Heart left ventricle (tissue), 16 donors: Measurements from ENCODE around the gene ALOX12. TPM values are rescaled to one million over a fixed set of nuclear protein-coding genes. Genes with fewer than 3 reads are reported as not detected.
"Not testable (repeated sequence)": the region's sequence is repeated elsewhere in the genome, so short reads cannot be mapped to it uniquely, and the experiment has no call there.

ENCODE experiments used
- ATAC-seq, 4 donors: fragments of 200-7000 bp; cut with Tn5 transposase; one replicate each; pipeline ENCODE4 v1.9.1; 2020 to 2022; ENCODE audit warnings: moderate library complexity in 4 of 4, mild to moderate bottlenecking in 3 of 4, moderate number of reproducible peaks in 1 of 4
- DNase-seq, 5 donors: peaks; one replicate each; pipeline ENCODE4 v3.0.0-alpha.2; 2020
- H3K27ac ChIP-seq, 12 donors: fragments of 200-600 bp; sonication (generic) in 4 of 12; one replicate each; pipeline versions ENCODE4 v1.5.0 to v1.8.0; 2016 to 2022; ENCODE audit warnings: mild to moderate bottlenecking in 2 of 12
- H3K27me3 ChIP-seq, 9 donors: fragments of 200-600 bp; sonication (generic) in 2 of 9; one replicate each; pipeline versions ENCODE4 v1.5.1 to v1.8.0; 2016 to 2022; ENCODE audit warnings: mild to moderate bottlenecking in 3 of 9
- H3K36me3 ChIP-seq, 9 donors: fragments of 200-600 bp; sonication (generic) in 2 of 9; one replicate each; pipeline versions ENCODE4 v1.5.0 to v1.8.0; 2018 to 2022; ENCODE audit warnings: mild to moderate bottlenecking in 2 of 9
- H3K4me1 ChIP-seq, 12 donors: fragments of 200-600 bp; sonication (generic) in 4 of 12; one replicate each; pipeline versions ENCODE4 v1.5.0 to v1.8.0; 2016 to 2022; ENCODE audit warnings: mild to moderate bottlenecking in 3 of 12
- H3K4me3 ChIP-seq, 12 donors: fragments of 200-600 bp; sonication (generic) in 4 of 12; one replicate each; pipeline versions ENCODE4 v1.5.0 to v1.8.0; 2017 to 2022; ENCODE audit warnings: mild to moderate bottlenecking in 9 of 12, moderate library complexity in 4 of 12
- H3K9me3 ChIP-seq, 12 donors: fragments of 200-600 bp; sonication (generic) in 4 of 12; one replicate each; pipeline versions ENCODE4 v1.5.0 to v1.8.0; 2016 to 2022; ENCODE audit warnings: mild to moderate bottlenecking in 1 of 12
- POLR2A ChIP-seq, 2 donors: fragments of 450-650 bp; IDR thresholded peaks; one replicate each; pipeline ENCODE4 v1.6.1; 2017; ENCODE audit warnings: antibody characterized with exemption in 2 of 2, mild to moderate bottlenecking in 2 of 2, moderate library complexity in 2 of 2
- WGBS, 4 donors: extraction: QIAGEN DNeasy Blood & Tissue Kit in 2 of 4; methylation state at CpG; one replicate each; pipeline versions ENCODE4 v1.1.5 to v1.1.7; 2013 to 2018; 5-methylcytosine and 5-hydroxymethylcytosine counted together
- intact Hi-C, 10 donors: fragments of 100-400 bp; cut with DNase I; formaldehyde crosslinking; loops; one replicate each; pipeline versions ENCODE4 v1.11.1 to v1.14.2; 2022
- long read RNA-seq, 3 donors: library from polyadenylated mRNA; unstranded; transcript quantifications; one replicate each; pipeline ENCODE4 v2.0.0, GENCODE V29; 2020 to 2021
- polyA plus RNA-seq, 2 donors: library from polyadenylated mRNA; stranded (reverse); fragments of 200-250 nt; gene quantifications; one replicate each; pipeline ENCODE4 v1.2.3, GENCODE V29; 2013
- total RNA-seq, 9 donors: library from RNA; depleted of rRNA in 2 of 9; stranded (reverse); fragments of >200 nt in 2 of 9; fragmentation: NEBNext Ultra II Directional in 3 of 9; extraction: Animal tissue kit (Norgen Biotek cat#: 25700) in 3 of 9; gene quantifications; one replicate each; pipeline versions ENCODE4 v1.1.0 to v1.2.4, GENCODE V29; 2016 to 2023
- TF ChIP-seq, protein P1 (sequence below), 12 donors: fragments of 200-600 bp; sonication (generic) in 4 of 12; IDR thresholded peaks; one replicate each; pipeline versions ENCODE4 v1.5.0 to v1.8.0; 2018 to 2022; ENCODE audit warnings: antibody characterized with exemption in 12 of 12, mild to moderate bottlenecking in 5 of 12
- donor health status: ischemic (EF 13 %, LVEDD 7.1; RV severe dilation, severe dysfunction).
- donor health status: healthy with polysubstance abuse.
- donor health status: DM: no; HTN: yes; CAD: no.
- donor health status: DM: no; HTN: no; CAD: no.
- donor health status: ischemic (EF 25% LVEDD 6.9; RV normal size, moderate dysfunction).
- donor health status: ischemic (EF 25% LVEDD 5.7; RV mildly dilated, moderate dysfunction).
- donor health status: healthy.
- donor health status: DM: yes; HTN: yes; CAD: no.
- donor health status: ischemic (EF 35%, LVEDD 5.7; RV mildly dilated, moderate dysfunction).
- donor health status: nonischemic (EF 11% LVEDD 7.7; RV severe dilation, severe dysfunction).
- donor health status: DM: yes; HTN: yes; CAD: no.
- donor health status: PGD.
- donor health status: ischemic (EF 29% LVEDD 5.4; RV normal size, mild dysfunction).
- donor health status: nonischemic (EF 23%, LVEDD 6.1; RV moderate dilation, normal function).

ALOX12 gene
- total RNA-seq (under 1 TPM in 1 of 9 donors, not detected in 8; 0.44 TPM), polyA plus RNA-seq (not detected)
- long read RNA-seq, donor 1, partial matches to known transcripts = 0 of 1 reads
- long read RNA-seq, donor 1, other reads (novel, unspliced or antisense) = 1 of 1 reads
- long read RNA-seq, donor 2 = 0 reads
- long read RNA-seq, donor 3 = 0 reads

DNA sequence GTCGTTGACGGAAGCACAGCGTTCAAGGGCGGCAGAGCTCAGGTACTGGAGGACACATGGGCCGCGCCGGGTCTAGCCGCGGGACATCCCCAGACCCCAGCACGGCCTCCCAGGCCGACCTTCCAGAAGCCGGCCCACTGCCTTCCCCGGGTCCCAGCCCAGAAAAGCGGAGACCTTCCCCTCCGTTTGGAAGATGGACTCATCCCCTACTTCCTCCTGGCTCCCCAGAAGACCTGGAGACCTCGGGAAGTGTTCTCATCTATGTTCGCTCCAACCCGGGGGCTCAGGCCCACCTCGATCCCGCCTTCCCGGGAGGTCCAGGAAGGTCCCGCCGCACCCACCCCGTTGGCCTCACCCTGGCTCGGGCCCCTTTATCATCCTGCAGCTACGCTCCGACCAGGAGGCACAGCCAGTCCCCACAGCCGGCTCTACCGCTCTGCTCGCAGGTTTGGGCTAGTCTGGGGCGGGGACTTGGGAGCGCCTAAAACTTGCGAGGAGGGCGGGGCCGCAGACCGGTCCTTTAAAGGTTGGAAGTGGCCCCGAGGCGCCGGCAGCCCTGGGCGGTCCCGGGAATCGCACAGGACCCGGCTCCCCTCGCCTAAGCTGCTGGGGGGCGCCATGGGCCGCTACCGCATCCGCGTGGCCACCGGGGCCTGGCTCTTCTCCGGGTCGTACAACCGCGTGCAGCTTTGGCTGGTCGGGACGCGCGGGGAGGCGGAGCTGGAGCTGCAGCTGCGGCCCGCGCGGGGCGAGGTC is at the start of gene ALOX12:
ALOX12 (plus strand) TSS at position 550 of the 756 bp plus-strand sequence; CDS start at position 619, 69 bp downstream.
- H3K9me3 ChIP-seq = no peaks in the 10 kb centered on the region
- 21 to 41% (median 26%) methylated on average over 25 to 64 of the region's 64 CpGs for WGBS, 4 donors
- DNase-seq (peak in 1 of 5 donors; percentile 65), ATAC-seq (peak in 3 of 4 donors; percentile 57 to 72 (median 63))
- peaks cover 0 to 39% (median 20%) of the 10 kb centered on the region in 9 donors for H3K36me3 ChIP-seq
- TF ChIP-seq, protein P1, sequence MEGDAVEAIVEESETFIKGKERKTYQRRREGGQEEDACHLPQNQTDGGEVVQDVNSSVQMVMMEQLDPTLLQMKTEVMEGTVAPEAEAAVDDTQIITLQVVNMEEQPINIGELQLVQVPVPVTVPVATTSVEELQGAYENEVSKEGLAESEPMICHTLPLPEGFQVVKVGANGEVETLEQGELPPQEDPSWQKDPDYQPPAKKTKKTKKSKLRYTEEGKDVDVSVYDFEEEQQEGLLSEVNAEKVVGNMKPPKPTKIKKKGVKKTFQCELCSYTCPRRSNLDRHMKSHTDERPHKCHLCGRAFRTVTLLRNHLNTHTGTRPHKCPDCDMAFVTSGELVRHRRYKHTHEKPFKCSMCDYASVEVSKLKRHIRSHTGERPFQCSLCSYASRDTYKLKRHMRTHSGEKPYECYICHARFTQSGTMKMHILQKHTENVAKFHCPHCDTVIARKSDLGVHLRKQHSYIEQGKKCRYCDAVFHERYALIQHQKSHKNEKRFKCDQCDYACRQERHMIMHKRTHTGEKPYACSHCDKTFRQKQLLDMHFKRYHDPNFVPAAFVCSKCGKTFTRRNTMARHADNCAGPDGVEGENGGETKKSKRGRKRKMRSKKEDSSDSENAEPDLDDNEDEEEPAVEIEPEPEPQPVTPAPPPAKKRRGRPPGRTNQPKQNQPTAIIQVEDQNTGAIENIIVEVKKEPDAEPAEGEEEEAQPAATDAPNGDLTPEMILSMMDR (IDR thresholded peaks at IDR 0.05) = no peak
- TF ChIP-seq POLR2A (IDR thresholded peaks at IDR 0.05) = no peak
- H3K27me3 ChIP-seq = peaks cover 0 to 6% (median 0%) of the 10 kb centered on the region in 9 donors
- no peak within 1 kb of the TSS for H3K27ac ChIP-seq
- intact Hi-C loops = no loop called here
- peak within 1 kb of the TSS in 9 of 12 donors; percentile 30 to 51 (median 42) for H3K4me3 ChIP-seq
- peaks cover 0 to 14% (median 4%) of the 10 kb centered on the region in 12 donors for H3K4me1 ChIP-seq

DNA sequence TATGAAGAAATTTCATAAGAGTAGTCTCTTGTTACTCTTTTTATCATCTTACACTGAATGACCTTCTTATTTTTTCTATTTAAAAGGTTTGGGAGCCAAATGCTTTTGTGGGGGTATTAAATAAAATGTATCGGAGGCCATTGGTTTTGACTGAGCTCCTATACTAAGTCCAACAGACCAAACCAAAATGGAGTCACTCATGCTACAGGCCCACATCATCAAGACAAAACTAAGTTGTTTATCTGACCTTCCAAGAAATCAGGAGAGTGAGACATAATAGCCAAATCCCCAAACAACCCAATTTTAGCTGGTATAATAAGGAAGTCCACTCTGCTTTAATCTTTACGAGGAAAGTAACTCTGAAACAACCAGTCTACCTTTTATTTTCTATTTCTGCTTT is 48.1 kb upstream of the ALOX12 start:
- TF ChIP-seq, protein P1 (IDR thresholded peaks at IDR 0.05) = no peak
- TF ChIP-seq POLR2A (IDR thresholded peaks at IDR 0.05) = no peak
- H3K9me3 ChIP-seq = no peaks in the 10 kb centered on the region
- DNase-seq (no peak), ATAC-seq (no peak)
- intact Hi-C loops = no loop called here
- no peaks in the 10 kb centered on the region for H3K27me3 ChIP-seq
- H3K27ac ChIP-seq = peak overlapping the region in 1 of 12 donors; percentile 46
- peaks cover 0 to 9% (median 0%) of the 10 kb centered on the region in 12 donors for H3K4me1 ChIP-seq
- H3K4me3 ChIP-seq = no peak overlapping the region
- H3K36me3 ChIP-seq = no peaks in the 10 kb centered on the region
- 88 to 96% (median 93%) methylated on average over 2 of the region's 2 CpGs for WGBS, 4 donors

- DNase-seq = no peak
- 42 to 54% (median 50%) methylated on average over 5 of the region's 5 CpGs for WGBS, 4 donors
- Histone ChIP-seq H3K27ac (peak overlapping the region in 4 of 12 donors; percentile 35 to 49 (median 46)), H3K27me3 (no peaks in the 10 kb centered on the region), H3K4me3 (no peak overlapping the region), H3K4me1 (peaks cover 0 to 9% (median 0%) of the 10 kb centered on the region in 12 donors), H3K9me3 (no peaks in the 10 kb centered on the region), H3K36me3 (no peaks in the 10 kb centered on the region)
- ATAC-seq = peak in 2 of 4 donors; percentile 39 to 57
- TF ChIP-seq, protein P1 (IDR thresholded peaks at IDR 0.05) = no peak
- TF ChIP-seq POLR2A (IDR thresholded peaks at IDR 0.05) = no peak
- intact Hi-C loops = no loop called here
Measured at GRCh38 chr17:6948562-6948961, 47.3 kb upstream of the ALOX12 start.

- ATAC-seq (peak in 1 of 4 donors; percentile 45), DNase-seq (no peak)
- H3K36me3 ChIP-seq = no peaks in the 10 kb centered on the region
- H3K27ac ChIP-seq = peak overlapping the region in 4 of 12 donors; percentile 35 to 49 (median 46)
- 57 to 67% (median 64%) methylated on average over 3 of the region's 3 CpGs for WGBS, 4 donors
- no peaks in the 10 kb centered on the region for H3K9me3 ChIP-seq
- intact Hi-C loops = no loop called here
- H3K4me1 ChIP-seq = peaks cover 0 to 9% (median 0%) of the 10 kb centered on the region in 12 donors
- TF ChIP-seq, protein P1 (IDR thresholded peaks at IDR 0.05) = no peak
- TF ChIP-seq POLR2A (IDR thresholded peaks at IDR 0.05) = no peak
- no peaks in the 10 kb centered on the region for H3K27me3 ChIP-seq
- no peak overlapping the region for H3K4me3 ChIP-seq
Measured at GRCh38 chr17:6948976-6949375, 46.9 kb upstream of the ALOX12 start.

DNA sequence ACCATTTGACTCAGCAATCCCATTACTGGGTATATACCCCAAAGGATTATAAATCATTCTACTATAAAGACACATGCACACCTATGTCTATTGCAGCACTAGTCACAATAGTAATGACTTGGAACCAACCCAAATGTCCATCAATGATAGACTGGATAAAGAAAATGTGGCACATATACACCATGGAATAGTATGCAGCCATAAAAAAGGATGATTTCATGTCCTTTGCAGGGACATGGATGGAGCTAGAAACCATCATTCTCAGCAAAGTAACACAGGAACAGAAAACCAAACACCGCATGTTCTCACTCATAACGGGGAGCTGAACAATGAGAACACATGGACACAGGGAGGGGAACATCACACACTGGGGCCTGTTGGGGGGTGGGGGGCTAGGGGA is 44.9 kb upstream of the ALOX12 start:
- not testable (repeated sequence) for H3K27ac ChIP-seq

More for the DNA sequence above, 44.9 kb upstream of the ALOX12 start:
- H3K4me3 ChIP-seq, H3K36me3 ChIP-seq, DNase-seq, H3K27me3 ChIP-seq, H3K4me1 ChIP-seq, H3K9me3 ChIP-seq, intact Hi-C loops, ATAC-seq: not testable (repeated sequence)
- 92 to 96% (median 94%) methylated on average over 2 of the region's 2 CpGs for WGBS, 4 donors
